ENCODE results near the gene SUCO. TPM values are rescaled to one million over a fixed set of nuclear protein-coding genes. Genes with fewer than 3 reads are reported as not detected.

The SUCO gene
- total RNA-seq, 2 experiments from 2014 or later: 22.8 TPM

DNA sequence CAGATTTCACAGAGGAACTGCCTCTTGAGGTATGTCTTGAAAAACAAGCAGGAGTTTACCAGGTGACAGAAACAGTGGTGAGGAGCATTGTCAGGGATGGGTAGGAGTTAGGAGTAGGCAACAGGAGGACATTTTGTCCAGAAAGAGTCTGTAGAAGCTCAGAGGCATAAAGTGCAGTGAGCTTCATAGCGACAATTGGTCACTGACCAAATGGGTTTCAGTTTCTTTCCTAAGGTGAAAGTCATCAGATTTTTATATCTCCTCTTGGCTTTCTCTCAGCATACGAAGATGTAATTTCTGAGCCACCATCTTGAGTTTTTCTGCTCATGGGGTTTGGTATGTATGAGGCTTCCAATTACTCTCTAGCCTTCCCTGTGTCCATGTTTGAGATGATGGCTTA is 96.7 kb downstream of the SUCO start:
- DNase-seq: no peak
- TF ChIP-seq, protein P1, sequence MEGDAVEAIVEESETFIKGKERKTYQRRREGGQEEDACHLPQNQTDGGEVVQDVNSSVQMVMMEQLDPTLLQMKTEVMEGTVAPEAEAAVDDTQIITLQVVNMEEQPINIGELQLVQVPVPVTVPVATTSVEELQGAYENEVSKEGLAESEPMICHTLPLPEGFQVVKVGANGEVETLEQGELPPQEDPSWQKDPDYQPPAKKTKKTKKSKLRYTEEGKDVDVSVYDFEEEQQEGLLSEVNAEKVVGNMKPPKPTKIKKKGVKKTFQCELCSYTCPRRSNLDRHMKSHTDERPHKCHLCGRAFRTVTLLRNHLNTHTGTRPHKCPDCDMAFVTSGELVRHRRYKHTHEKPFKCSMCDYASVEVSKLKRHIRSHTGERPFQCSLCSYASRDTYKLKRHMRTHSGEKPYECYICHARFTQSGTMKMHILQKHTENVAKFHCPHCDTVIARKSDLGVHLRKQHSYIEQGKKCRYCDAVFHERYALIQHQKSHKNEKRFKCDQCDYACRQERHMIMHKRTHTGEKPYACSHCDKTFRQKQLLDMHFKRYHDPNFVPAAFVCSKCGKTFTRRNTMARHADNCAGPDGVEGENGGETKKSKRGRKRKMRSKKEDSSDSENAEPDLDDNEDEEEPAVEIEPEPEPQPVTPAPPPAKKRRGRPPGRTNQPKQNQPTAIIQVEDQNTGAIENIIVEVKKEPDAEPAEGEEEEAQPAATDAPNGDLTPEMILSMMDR (IDR thresholded peaks at IDR 0.05): no peak
- no peaks in the 10 kb centered on the region for H3K36me3 Mint-ChIP-seq (ENCODE audit: low read depth)
- no peak overlapping the region for H3K4me3 Mint-ChIP-seq
- CTCF ChIA-PET: interaction anchor here (1.4 to 2.9 kb wide), 4 partner anchors 20 to 95 kb away, joined by 4 to 15 read pairs (median 6); partner anchors contain the start of gene FASLG
- H3K27ac Mint-ChIP-seq: no peak overlapping the region
- POLR2A ChIA-PET: interaction anchor here (0.6 to 0.8 kb wide), 2 partner anchors 31 to 96 kb away, joined by 3 read pairs; no protein-coding TSS in a partner anchor
- intact Hi-C loops (cut with micrococcal nuclease): loop anchor here (5.0 kb wide), 1 partner anchor 33 kb away; no protein-coding TSS in a partner anchor
- peaks cover 47% of the 10 kb centered on the region for H3K4me1 Mint-ChIP-seq (ENCODE audit: low read depth)
- H3K27me3 Mint-ChIP-seq: peaks cover 5% of the 10 kb centered on the region
- ATAC-seq: peak; percentile 38
- no peaks in the 10 kb centered on the region for H3K9me3 Mint-ChIP-seq

- TF ChIP-seq, protein P1 (IDR thresholded peaks at IDR 0.05): no peak
- H3K9me3 Mint-ChIP-seq: no peaks in the 10 kb centered on the region
- peaks cover 47% of the 10 kb centered on the region for H3K4me1 Mint-ChIP-seq (ENCODE audit: low read depth)
- POLR2A ChIA-PET: interaction anchor here (0.6 to 1.1 kb wide), 5 partner anchors 9 to 95 kb away, joined by 3 to 4 read pairs (median 3); no protein-coding TSS in a partner anchor
- no peak overlapping the region for H3K4me3 Mint-ChIP-seq
- CTCF ChIA-PET: interaction anchor here (0.6 to 2.9 kb wide), 6 partner anchors 21 to 99 kb away, joined by 3 to 15 read pairs (median 4); partner anchors contain the start of gene FASLG
- H3K27ac Mint-ChIP-seq: no peak overlapping the region
- ATAC-seq: no peak
- peaks cover 5% of the 10 kb centered on the region for H3K27me3 Mint-ChIP-seq
- DNase-seq: no peak
- H3K36me3 Mint-ChIP-seq (ENCODE audit: low read depth): no peaks in the 10 kb centered on the region
- intact Hi-C loops (cut with micrococcal nuclease): no loop called here
Measured at GRCh38 chr1:172630056-172630818, 97.3 kb downstream of the SUCO start.

GRCh38 chr1:172630868-172631267 is 97.9 kb downstream of the SUCO start:
- Mint-ChIP-seq H3K4me3 (no peak overlapping the region), H3K36me3 (ENCODE audit: low read depth) (no peaks in the 10 kb centered on the region), H3K9me3 (no peaks in the 10 kb centered on the region), H3K27me3 (peaks cover 5% of the 10 kb centered on the region), H3K4me1 (ENCODE audit: low read depth) (peaks cover 47% of the 10 kb centered on the region), H3K27ac (no peak overlapping the region)
- CTCF ChIA-PET: interaction anchor here (0.6 to 2.9 kb wide), 5 partner anchors 21 to 98 kb away, joined by 3 to 15 read pairs (median 5); partner anchors contain the start of gene FASLG
- TF ChIP-seq, protein P1 (IDR thresholded peaks at IDR 0.05): no peak
- POLR2A ChIA-PET: interaction anchor here (0.9 to 1.1 kb wide), 4 partner anchors 9 to 75 kb away, joined by 3 to 4 read pairs (median 3); no protein-coding TSS in a partner anchor
- DNase-seq (no peak), ATAC-seq (no peak)
- intact Hi-C loops (cut with micrococcal nuclease): no loop called here

GRCh38 chr1:172637522-172637921 is 104.6 kb downstream of the SUCO start:
- ChIA-PET POLR2A (interaction anchor here (1.0 to 1.1 kb wide), 2 partner anchors 26 to 33 kb away, joined by 3 read pairs; no protein-coding TSS in a partner anchor), CTCF (interaction anchor here (0.7 to 3.7 kb wide), 7 partner anchors 25 to 90 kb away, joined by 3 to 31 read pairs (median 4); no protein-coding TSS in a partner anchor)
- H3K4me1 Mint-ChIP-seq (ENCODE audit: low read depth): peaks cover 57% of the 10 kb centered on the region
- H3K9me3 Mint-ChIP-seq: peaks cover 12% of the 10 kb centered on the region
- H3K27ac Mint-ChIP-seq: peak overlapping the region; percentile 98
- ATAC-seq: peak; percentile 22
- TF ChIP-seq, protein P1 (IDR thresholded peaks at IDR 0.05): no peak
- H3K27me3 Mint-ChIP-seq: no peaks in the 10 kb centered on the region
- peak overlapping the region; percentile 7 for H3K4me3 Mint-ChIP-seq
- intact Hi-C loops (cut with micrococcal nuclease): no loop called here
- peak; percentile 65 for DNase-seq
- H3K36me3 Mint-ChIP-seq (ENCODE audit: low read depth): peaks cover 17% of the 10 kb centered on the region
